ENCODE measurements around the gene SYNPR. TPM values are rescaled to one million over a fixed set of nuclear protein-coding genes. Genes with fewer than 3 reads are reported as not detected.

The SYNPR gene
- polyA plus RNA-seq, 1 donor from 2014 or later = 2.0 TPM

DNA sequence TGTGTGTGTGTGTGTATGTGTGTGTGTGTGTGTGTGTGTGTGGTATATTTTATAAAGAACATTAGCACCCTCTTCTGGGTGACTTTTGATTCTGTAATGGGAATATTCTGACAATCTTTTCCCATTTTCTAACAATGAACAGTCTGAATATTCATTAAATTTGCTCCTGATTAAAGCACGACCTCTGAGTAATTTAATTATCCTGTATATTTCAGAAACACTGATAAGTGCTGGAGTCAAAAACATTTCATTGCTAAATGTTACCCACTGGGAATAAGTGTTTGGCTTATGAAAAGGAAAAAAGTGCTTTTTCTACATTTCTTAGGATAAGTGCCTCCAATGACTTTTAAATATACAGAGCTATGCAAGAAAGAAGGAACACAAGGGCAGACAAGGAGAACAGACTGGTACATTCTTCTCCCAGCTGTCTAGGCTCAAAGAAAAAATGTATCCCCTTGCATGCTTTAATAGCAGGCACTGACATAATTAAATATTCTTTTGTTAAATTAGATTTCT lies 32.3 kb upstream of the SYNPR start:
- TF ChIP-seq, protein P1, sequence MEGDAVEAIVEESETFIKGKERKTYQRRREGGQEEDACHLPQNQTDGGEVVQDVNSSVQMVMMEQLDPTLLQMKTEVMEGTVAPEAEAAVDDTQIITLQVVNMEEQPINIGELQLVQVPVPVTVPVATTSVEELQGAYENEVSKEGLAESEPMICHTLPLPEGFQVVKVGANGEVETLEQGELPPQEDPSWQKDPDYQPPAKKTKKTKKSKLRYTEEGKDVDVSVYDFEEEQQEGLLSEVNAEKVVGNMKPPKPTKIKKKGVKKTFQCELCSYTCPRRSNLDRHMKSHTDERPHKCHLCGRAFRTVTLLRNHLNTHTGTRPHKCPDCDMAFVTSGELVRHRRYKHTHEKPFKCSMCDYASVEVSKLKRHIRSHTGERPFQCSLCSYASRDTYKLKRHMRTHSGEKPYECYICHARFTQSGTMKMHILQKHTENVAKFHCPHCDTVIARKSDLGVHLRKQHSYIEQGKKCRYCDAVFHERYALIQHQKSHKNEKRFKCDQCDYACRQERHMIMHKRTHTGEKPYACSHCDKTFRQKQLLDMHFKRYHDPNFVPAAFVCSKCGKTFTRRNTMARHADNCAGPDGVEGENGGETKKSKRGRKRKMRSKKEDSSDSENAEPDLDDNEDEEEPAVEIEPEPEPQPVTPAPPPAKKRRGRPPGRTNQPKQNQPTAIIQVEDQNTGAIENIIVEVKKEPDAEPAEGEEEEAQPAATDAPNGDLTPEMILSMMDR (IDR thresholded peaks at IDR 0.05; ENCODE audit: poor library complexity, severe bottlenecking) = peak; percentile 37
- TF ChIP-seq MXI1 (conservative IDR thresholded peaks at IDR 0.05; ENCODE audit: poor library complexity, severe bottlenecking) = no peak
- H2AFZ ChIP-seq (ENCODE audit: low read depth, low read length) = no peak overlapping the region
- H3F3A ChIP-seq (ENCODE audit: insufficient read depth, low read length, poor library complexity, severe bottlenecking) = no peaks in the 10 kb centered on the region
- H3K36me3 ChIP-seq (ENCODE audit: insufficient read depth, low read length) = no peaks in the 10 kb centered on the region
- no peak overlapping the region for H3K9ac ChIP-seq (ENCODE audit: low read length)
- H3K4me3 ChIP-seq (ENCODE audit: low read length) = no peak overlapping the region
- H3K9me2 ChIP-seq (ENCODE audit: insufficient read depth, low read length) = no peaks in the 10 kb centered on the region
- H3K79me2 ChIP-seq (replicated peaks; ENCODE audit: insufficient read depth, low read length) = no peaks in the 10 kb centered on the region
- H3K27ac ChIP-seq (ENCODE audit: low read length) = no peak overlapping the region
- H3K27me3 ChIP-seq (ENCODE audit: insufficient read depth, low read depth, low read length) = no peaks in the 10 kb centered on the region
- H3K4me2 ChIP-seq (ENCODE audit: low read length) = no peak overlapping the region
- H3K9me3 ChIP-seq (ENCODE audit: low read length) = no peaks in the 10 kb centered on the region
- H4K20me1 ChIP-seq (ENCODE audit: insufficient read depth) = no peaks in the 10 kb centered on the region

DNA sequence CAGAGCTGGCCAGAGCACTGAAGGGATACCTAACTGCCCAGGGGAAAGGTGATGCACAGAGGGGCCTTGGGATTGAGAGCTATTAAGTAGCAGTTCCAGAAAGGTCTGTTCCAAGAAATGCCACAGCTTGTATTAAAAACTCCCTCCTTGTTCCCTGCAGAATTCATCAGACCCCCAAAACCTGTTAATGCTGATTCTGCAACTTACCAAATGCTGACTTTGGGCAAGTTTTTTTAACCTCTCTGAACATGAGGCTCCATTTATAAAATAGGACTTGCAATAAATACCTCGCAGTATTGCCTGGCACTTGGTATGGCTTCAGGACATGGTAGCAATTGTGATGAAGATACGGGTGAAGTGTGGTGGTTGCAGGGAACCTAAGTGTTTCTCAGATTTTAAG lies 30.1 kb upstream of the SYNPR start:
- Histone ChIP-seq H3K27ac (ENCODE audit: low read length) (no peak overlapping the region), H2AFZ (ENCODE audit: low read depth, low read length) (no peak overlapping the region), H3K36me3 (ENCODE audit: insufficient read depth, low read length) (no peaks in the 10 kb centered on the region), H3K9me3 (ENCODE audit: low read length) (no peaks in the 10 kb centered on the region), H3K4me2 (ENCODE audit: low read length) (no peak overlapping the region), H3F3A (ENCODE audit: insufficient read depth, low read length, poor library complexity, severe bottlenecking) (no peaks in the 10 kb centered on the region), H3K79me2 (replicated peaks; ENCODE audit: insufficient read depth, low read length) (no peaks in the 10 kb centered on the region), H4K20me1 (ENCODE audit: insufficient read depth) (no peaks in the 10 kb centered on the region), H3K9me2 (ENCODE audit: insufficient read depth, low read length) (no peaks in the 10 kb centered on the region), H3K27me3 (ENCODE audit: insufficient read depth, low read depth, low read length) (no peaks in the 10 kb centered on the region), H3K4me3 (ENCODE audit: low read length) (no peak overlapping the region), H3K9ac (ENCODE audit: low read length) (no peak overlapping the region)
- TF ChIP-seq EP300 (conservative IDR thresholded peaks at IDR 0.05; ENCODE audit: poor library complexity, severe bottlenecking) = no peak
- TF ChIP-seq, protein P1 (IDR thresholded peaks at IDR 0.05; ENCODE audit: poor library complexity, severe bottlenecking) = no peak

DNA sequence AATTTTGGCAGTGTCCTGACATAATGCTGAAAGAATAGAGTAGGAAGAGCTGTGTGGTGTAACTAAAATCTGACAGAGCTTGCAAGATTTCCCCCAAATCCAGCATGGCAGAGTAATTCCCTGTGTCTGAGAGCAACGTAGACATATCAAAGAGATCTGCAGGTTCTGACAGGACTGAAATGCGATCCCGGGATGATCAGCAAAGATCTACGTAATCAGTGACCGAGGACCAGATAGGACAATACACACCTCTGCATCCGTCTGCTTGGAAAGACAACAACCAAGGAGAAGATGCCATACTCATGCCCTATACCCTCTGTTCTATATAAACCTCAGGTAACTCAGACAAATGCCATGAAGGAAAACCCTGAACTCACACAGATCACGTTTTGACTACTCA lies 26.6 kb upstream of the SYNPR start:
- no peaks in the 10 kb centered on the region for H3K36me3 ChIP-seq (ENCODE audit: insufficient read depth, low read length)
- no peaks in the 10 kb centered on the region for H3K79me2 ChIP-seq (replicated peaks; ENCODE audit: insufficient read depth, low read length)
- H3K4me2 ChIP-seq (ENCODE audit: low read length) = no peak overlapping the region
- TF ChIP-seq RAD21 (conservative IDR thresholded peaks at IDR 0.05) = no peak
- TF ChIP-seq MXI1 (conservative IDR thresholded peaks at IDR 0.05; ENCODE audit: poor library complexity, severe bottlenecking) = no peak
- TF ChIP-seq, protein P1 (IDR thresholded peaks at IDR 0.05; ENCODE audit: poor library complexity, severe bottlenecking) = no peak
- TF ChIP-seq, protein P2, sequence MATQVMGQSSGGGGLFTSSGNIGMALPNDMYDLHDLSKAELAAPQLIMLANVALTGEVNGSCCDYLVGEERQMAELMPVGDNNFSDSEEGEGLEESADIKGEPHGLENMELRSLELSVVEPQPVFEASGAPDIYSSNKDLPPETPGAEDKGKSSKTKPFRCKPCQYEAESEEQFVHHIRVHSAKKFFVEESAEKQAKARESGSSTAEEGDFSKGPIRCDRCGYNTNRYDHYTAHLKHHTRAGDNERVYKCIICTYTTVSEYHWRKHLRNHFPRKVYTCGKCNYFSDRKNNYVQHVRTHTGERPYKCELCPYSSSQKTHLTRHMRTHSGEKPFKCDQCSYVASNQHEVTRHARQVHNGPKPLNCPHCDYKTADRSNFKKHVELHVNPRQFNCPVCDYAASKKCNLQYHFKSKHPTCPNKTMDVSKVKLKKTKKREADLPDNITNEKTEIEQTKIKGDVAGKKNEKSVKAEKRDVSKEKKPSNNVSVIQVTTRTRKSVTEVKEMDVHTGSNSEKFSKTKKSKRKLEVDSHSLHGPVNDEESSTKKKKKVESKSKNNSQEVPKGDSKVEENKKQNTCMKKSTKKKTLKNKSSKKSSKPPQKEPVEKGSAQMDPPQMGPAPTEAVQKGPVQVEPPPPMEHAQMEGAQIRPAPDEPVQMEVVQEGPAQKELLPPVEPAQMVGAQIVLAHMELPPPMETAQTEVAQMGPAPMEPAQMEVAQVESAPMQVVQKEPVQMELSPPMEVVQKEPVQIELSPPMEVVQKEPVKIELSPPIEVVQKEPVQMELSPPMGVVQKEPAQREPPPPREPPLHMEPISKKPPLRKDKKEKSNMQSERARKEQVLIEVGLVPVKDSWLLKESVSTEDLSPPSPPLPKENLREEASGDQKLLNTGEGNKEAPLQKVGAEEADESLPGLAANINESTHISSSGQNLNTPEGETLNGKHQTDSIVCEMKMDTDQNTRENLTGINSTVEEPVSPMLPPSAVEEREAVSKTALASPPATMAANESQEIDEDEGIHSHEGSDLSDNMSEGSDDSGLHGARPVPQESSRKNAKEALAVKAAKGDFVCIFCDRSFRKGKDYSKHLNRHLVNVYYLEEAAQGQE (IDR thresholded peaks at IDR 0.05; ENCODE audit: borderline replicate concordance) = no peak
- TF ChIP-seq POLR2AphosphoS5 (IDR thresholded peaks at IDR 0.05) = no peak
- TF ChIP-seq EZH2 (IDR thresholded peaks at IDR 0.05; ENCODE audit: borderline replicate concordance, insufficient read depth, low read length, poor library complexity, severe bottlenecking) = no peak
- no peak for TF ChIP-seq TAF1 (IDR thresholded peaks at IDR 0.05; ENCODE audit: low read depth)
- TF ChIP-seq SMC3 (conservative IDR thresholded peaks at IDR 0.05; ENCODE audit: poor library complexity) = no peak
- TF ChIP-seq EP300 (conservative IDR thresholded peaks at IDR 0.05; ENCODE audit: poor library complexity, severe bottlenecking) = no peak
- no peaks in the 10 kb centered on the region for H3K27me3 ChIP-seq (ENCODE audit: insufficient read depth, low read depth, low read length)
- no peaks in the 10 kb centered on the region for H3K9me2 ChIP-seq (ENCODE audit: insufficient read depth, low read length)
- no peak overlapping the region for H2AFZ ChIP-seq (ENCODE audit: low read depth, low read length)
- H4K20me1 ChIP-seq (ENCODE audit: insufficient read depth) = no peaks in the 10 kb centered on the region
- H3K4me3 ChIP-seq (ENCODE audit: low read length) = no peak overlapping the region
- no peaks in the 10 kb centered on the region for H3F3A ChIP-seq (ENCODE audit: insufficient read depth, low read length, poor library complexity, severe bottlenecking)
- no peak overlapping the region for H3K27ac ChIP-seq (ENCODE audit: low read length)
- no peak overlapping the region for H3K9ac ChIP-seq (ENCODE audit: low read length)
- no peaks in the 10 kb centered on the region for H3K9me3 ChIP-seq (ENCODE audit: low read length)
